Activated CD8-positive, alpha-beta memory T cell treated with anti-CD3 and anti-CD28 coated beads, Interleukin-2, amount 50 U/mL, for 24 hours (primary cell): Measurements from ENCODE around the gene KIAA1958.
A peak's percentile ranks its signal among the peaks of the same experiment; 100 is the strongest.

Source experiments
- DNase-seq: peaks from one replicate; pipeline ENCODE4 v3.0.0-alpha.2; 2020; ENCODE audit errors: extremely low read depth

Gene KIAA1958

GRCh38 chr9:112486221-112487007, at the start of gene KIAA1958:
Gene KIAA1958, plus strand, starts transcription at chr9:112486827. Its CDS starts 87,254 bp downstream, at chr9:112574081.
- DNase-seq = peak; percentile 73

- DNase-seq = no peak
Measured at GRCh38 chr9:112437406-112437805, 49.2 kb upstream of the KIAA1958 start.

- DNase-seq = no peak
Measured at GRCh38 chr9:112439171-112439570, 47.5 kb upstream of the KIAA1958 start.

GRCh38 chr9:112439825-112440224, 46.8 kb upstream of the KIAA1958 start:
- no peak for DNase-seq

DNA sequence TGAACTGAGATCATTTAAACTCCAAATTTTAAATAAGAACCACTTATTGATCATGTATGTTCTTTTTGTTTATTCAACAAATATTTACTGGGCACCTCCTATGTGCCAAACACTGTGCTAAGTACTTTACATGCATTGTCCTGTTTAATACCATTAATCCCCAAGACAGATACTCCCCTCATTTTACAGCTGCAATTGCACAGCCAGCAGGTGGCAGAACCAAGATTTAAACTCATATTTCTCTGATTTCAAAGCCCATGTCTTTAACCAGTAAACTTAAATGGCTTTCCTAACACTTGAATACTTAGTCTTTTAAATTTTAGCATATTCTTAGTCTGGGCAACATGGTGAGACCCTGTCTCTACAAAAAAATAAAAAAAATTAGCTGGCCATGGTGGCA, 43.4 kb upstream of the KIAA1958 start:
- DNase-seq = no peak

GRCh38 chr9:112443636-112444035, 43.0 kb upstream of the KIAA1958 start:
- no peak for DNase-seq

- DNase-seq = no peak
Measured at GRCh38 chr9:112445196-112445595, 41.4 kb upstream of the KIAA1958 start.

GRCh38 chr9:112446080-112446479, 40.5 kb upstream of the KIAA1958 start:
- no peak for DNase-seq

- DNase-seq = no peak
Measured at GRCh38 chr9:112446526-112446925, 40.1 kb upstream of the KIAA1958 start.

- no peak for DNase-seq
Measured at GRCh38 chr9:112447283-112447761, 39.3 kb upstream of the KIAA1958 start.

DNA sequence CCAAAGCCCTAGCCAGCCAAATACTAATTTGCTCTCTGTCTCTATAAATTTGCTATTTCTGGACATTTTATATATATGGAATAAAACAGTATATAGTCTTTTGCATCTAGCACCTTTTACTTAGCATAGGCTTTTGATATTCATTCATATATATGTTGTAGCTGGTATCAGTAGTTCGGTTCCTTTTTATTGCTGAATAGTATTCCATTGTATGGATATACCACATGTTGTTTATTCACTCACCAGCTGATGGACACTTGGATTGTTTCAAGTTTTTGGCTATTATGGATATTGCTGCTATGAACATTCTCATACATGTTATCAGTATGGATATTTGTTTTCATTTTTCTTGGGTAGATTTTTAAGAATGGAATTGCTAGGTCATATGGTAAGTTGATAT, 23.8 kb upstream of the KIAA1958 start:
- no peak for DNase-seq

- no peak for DNase-seq
Measured at GRCh38 chr9:112465352-112465751, 21.3 kb upstream of the KIAA1958 start.

DNA sequence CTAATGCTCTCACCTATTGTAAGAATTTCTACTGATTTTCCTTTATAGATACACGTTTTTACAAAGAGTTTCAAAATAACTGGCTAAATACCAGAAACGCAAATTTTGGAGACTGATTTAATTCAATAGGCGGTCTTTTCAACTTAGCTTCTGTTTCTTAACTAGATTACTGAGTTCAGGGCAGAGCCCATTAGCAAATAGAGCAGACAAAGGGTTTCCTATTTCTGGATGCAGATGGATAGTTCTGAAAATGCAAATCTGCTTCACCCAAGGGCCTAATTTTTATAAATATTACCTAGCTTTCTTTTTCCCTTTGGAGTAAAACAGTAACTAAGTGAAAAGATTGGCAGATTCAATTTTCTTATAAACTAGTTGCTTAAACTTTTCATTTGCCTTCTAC, 13.6 kb upstream of the KIAA1958 start:
- DNase-seq = no peak

GRCh38 chr9:112473986-112474385, 12.6 kb upstream of the KIAA1958 start:
- no peak for DNase-seq

DNA sequence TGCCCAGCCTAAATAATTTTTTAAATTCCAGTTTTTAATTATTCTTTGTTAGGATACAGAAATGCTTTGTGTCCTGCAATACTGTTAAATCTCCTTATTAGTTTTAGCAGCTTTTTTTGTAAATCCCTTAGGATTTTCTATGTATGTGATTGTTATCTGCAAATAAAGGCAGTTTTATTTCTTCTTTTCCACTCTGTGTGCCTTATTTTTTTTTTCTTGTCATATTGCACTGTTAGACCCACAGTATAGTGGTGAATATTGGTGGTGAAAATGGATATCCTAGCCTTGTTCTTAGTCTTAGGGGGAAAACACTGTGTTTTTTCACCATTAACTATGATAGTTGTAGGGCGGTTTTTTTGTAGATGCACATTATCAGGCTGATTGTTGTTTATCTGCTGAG, 11.3 kb upstream of the KIAA1958 start:
- no peak for DNase-seq

GRCh38 chr9:112477330-112477729, 9.3 kb upstream of the KIAA1958 start:
- DNase-seq = no peak

DNA sequence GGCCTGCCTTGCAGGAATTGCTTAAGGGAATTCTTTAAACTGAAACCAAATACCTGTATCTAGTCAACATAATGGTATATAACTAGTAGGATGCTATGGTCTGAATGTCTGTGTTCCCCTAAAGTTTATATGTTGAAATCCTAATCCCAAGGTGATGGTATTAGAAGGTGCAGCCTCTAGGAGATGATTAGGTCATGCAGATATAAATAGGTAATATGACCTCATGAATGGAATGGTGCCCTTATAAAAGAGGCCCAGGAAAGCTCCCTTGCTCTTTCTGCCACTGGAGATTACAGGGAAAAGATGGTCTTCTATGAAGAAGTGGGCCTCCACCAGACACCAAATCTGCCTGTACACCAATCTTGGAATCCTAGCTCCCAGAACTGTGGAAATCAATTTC, 7.4 kb upstream of the KIAA1958 start:
- no peak for DNase-seq

- DNase-seq = no peak
Measured at GRCh38 chr9:112484607-112485006, 2.0 kb upstream of the KIAA1958 start.

DNA sequence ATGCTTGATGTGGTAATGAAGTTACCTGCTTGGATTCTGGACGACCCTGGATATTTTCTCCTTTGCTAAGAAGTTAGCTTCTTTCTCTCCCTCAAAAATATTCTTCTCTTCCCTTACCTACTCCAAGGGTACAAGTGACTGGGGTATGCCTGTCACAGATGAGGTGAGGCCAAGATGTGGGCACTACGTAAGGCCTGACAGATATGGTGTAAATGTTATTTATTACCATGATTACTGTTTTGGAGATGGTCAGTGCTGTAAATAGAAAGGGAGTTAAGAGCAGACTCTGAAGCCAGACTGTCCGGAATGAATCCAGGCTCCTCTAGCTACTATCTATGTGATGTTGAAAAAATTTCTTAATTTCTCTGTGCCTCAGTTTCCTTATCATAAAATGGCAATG, 1.1 kb upstream of the KIAA1958 start:
- DNase-seq = no peak

- DNase-seq = peak; percentile 13
Measured at GRCh38 chr9:112487008-112487798, 576 bp downstream of the KIAA1958 start.

- no peak for DNase-seq
Measured at GRCh38 chr9:112487799-112488340, 1.2 kb downstream of the KIAA1958 start.

- no peak for DNase-seq
Measured at GRCh38 chr9:112489039-112489546, 2.5 kb downstream of the KIAA1958 start.
